Measurements from ENCODE around the gene CARD10.

The CARD10 gene

GRCh38 chr22:37503850-37504249 lies 15.4 kb downstream of the CARD10 start:
- DNase-seq (ENCODE audit: low spot score), result no peak

GRCh38 chr22:37503183-37503683 lies 16.0 kb downstream of the CARD10 start:
- DNase-seq (ENCODE audit: low spot score), result no peak

- DNase-seq (ENCODE audit: low spot score), result peak; percentile 91
Measured at GRCh38 chr22:37502342-37503182, 16.7 kb downstream of the CARD10 start.

- peak; percentile 99 for DNase-seq (ENCODE audit: low spot score)
Measured at GRCh38 chr22:37501610-37502341, 17.4 kb downstream of the CARD10 start.

- no peak for DNase-seq (ENCODE audit: low spot score)
Measured at GRCh38 chr22:37500745-37501609, 18.2 kb downstream of the CARD10 start.

- DNase-seq (ENCODE audit: low spot score), result no peak
Measured at GRCh38 chr22:37499789-37500540, 19.2 kb downstream of the CARD10 start.

GRCh38 chr22:37499027-37499707 lies 20.0 kb downstream of the CARD10 start:
- DNase-seq (ENCODE audit: low spot score), result no peak

GRCh38 chr22:37498289-37498909 lies 20.8 kb downstream of the CARD10 start:
- peak; percentile 57 for DNase-seq (ENCODE audit: low spot score)

- peak; percentile 52 for DNase-seq (ENCODE audit: low spot score)
Measured at GRCh38 chr22:37497062-37497599, 22.1 kb downstream of the CARD10 start.

- DNase-seq (ENCODE audit: low spot score), result no peak
Measured at GRCh38 chr22:37496651-37497050, 22.6 kb downstream of the CARD10 start.

GRCh38 chr22:37493979-37494378 lies 25.2 kb downstream of the CARD10 start:
- DNase-seq (ENCODE audit: low spot score), result no peak

- no peak for DNase-seq (ENCODE audit: low spot score)
Measured at GRCh38 chr22:37492428-37493344, 26.5 kb downstream of the CARD10 start.

- no peak for DNase-seq (ENCODE audit: low spot score)
Measured at GRCh38 chr22:37491559-37492427, 27.4 kb downstream of the CARD10 start.

GRCh38 chr22:37491106-37491505 lies 28.1 kb downstream of the CARD10 start:
- no peak for DNase-seq (ENCODE audit: low spot score)

GRCh38 chr22:37489983-37490382 lies 29.2 kb downstream of the CARD10 start:
- DNase-seq (ENCODE audit: low spot score), result no peak

GRCh38 chr22:37488337-37489135 lies 30.7 kb downstream of the CARD10 start:
- DNase-seq (ENCODE audit: low spot score), result no peak

- no peak for DNase-seq (ENCODE audit: low spot score)
Measured at GRCh38 chr22:37487571-37487970, 31.6 kb downstream of the CARD10 start.
